ENCODE results near the gene RAPGEF1.

The RAPGEF1 gene

GRCh38 chr9:131649646-131650045, 90.2 kb downstream of the RAPGEF1 start:
- H3K27ac ChIP-seq = peak overlapping the region; percentile 74
- ChIA-PET CTCF (interaction anchor here (1.2 kb wide), 1 partner anchor 30 kb away, joined by 3 read pairs; no protein-coding TSS in a partner anchor), POLR2A (ENCODE audit: low non-redundant PET) (no interaction called here)
- DNase-seq (ENCODE audit: low spot score) = no peak
- TF ChIP-seq, protein P1, sequence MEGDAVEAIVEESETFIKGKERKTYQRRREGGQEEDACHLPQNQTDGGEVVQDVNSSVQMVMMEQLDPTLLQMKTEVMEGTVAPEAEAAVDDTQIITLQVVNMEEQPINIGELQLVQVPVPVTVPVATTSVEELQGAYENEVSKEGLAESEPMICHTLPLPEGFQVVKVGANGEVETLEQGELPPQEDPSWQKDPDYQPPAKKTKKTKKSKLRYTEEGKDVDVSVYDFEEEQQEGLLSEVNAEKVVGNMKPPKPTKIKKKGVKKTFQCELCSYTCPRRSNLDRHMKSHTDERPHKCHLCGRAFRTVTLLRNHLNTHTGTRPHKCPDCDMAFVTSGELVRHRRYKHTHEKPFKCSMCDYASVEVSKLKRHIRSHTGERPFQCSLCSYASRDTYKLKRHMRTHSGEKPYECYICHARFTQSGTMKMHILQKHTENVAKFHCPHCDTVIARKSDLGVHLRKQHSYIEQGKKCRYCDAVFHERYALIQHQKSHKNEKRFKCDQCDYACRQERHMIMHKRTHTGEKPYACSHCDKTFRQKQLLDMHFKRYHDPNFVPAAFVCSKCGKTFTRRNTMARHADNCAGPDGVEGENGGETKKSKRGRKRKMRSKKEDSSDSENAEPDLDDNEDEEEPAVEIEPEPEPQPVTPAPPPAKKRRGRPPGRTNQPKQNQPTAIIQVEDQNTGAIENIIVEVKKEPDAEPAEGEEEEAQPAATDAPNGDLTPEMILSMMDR (conservative IDR thresholded peaks at IDR 0.05; ENCODE audit: low read depth) = no peak

DNA sequence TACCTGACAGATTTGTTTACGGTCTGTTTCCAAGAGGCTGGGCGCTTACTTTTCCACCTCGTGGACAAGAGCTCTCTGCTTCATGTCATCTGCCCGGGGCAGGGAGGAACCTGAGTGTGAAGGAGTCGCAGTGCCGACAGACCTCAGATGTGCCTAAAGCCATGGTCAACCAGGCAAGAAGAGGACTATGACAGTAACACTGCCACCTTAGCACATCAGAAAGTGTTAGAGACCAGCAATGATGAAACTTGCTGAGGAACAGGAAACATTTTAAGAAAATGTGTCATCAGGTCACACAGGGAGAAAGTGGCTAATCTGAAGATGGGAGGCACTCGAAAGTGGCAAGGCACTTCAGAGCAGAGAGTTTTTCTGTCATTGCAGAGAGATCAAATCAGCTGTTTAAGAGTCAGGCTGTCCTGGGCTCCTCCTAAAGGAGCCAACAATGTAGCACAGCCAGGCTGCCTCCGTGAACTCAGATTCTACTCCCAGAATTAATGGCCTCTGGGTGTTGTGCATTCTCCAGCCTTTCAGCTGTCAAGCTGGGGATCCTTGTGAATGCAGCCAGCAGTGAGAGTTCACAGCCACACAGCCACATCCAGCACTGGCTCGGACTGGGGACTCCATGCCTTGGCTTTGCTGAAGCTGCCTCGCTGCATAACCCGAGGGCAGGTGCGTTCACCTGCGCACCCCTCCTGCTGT, 94.6 kb downstream of the RAPGEF1 start:
- POLR2A ChIA-PET (ENCODE audit: low non-redundant PET) = no interaction called here
- TF ChIP-seq, protein P1 (conservative IDR thresholded peaks at IDR 0.05; ENCODE audit: low read depth) = no peak
- no peak for DNase-seq (ENCODE audit: low spot score)
- H3K27ac ChIP-seq = peak overlapping the region; percentile 10; the same call in 1 of the 2 replicates
- CTCF ChIA-PET = no interaction called here

DNA sequence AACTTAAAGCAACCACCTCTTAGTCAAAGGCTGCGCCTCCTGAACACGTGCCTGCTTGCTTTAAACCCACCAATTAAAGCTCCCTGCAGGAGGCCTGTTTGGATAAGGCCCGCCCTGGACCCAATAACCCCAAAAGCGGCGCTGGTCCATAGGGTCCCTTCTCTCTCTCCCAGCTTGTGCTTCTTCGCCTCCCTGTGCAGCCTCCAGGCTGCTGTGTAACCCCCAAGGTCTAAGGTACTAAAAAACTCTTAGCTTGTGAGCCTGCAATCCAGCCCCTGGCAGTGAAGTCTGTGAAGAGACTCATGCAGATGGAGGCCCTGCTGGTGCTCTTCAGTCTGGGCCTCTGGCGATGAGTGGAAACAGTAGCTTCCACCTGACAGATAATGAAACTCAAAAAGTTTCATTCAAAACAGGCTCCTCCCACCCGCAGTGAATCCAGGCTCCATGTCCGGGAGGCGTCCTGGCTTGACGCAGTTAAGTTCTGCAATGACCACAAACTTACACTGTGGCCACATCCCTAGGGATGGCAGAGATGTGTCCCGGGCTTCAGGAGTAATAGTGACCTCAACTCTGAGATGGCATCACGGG, 97.3 kb downstream of the RAPGEF1 start:
- POLR2A ChIA-PET (ENCODE audit: low non-redundant PET) = no interaction called here
- DNase-seq (ENCODE audit: low spot score) = no peak
- TF ChIP-seq, protein P1 (conservative IDR thresholded peaks at IDR 0.05; ENCODE audit: low read depth) = no peak
- peak overlapping the region; percentile 18; the same call in 1 of the 2 replicates for H3K27ac ChIP-seq
- CTCF ChIA-PET = interaction anchor here (0.6 to 0.7 kb wide), 2 partner anchors 98 to 113 kb away, joined by 3 read pairs; no protein-coding TSS in a partner anchor

- TF ChIP-seq, protein P1 (conservative IDR thresholded peaks at IDR 0.05; ENCODE audit: low read depth) = no peak
- peak overlapping the region; percentile 18; the same call in 1 of the 2 replicates for H3K27ac ChIP-seq
- ChIA-PET CTCF (interaction anchor here (0.6 to 0.7 kb wide), 2 partner anchors 98 to 113 kb away, joined by 3 read pairs; no protein-coding TSS in a partner anchor), POLR2A (ENCODE audit: low non-redundant PET) (no interaction called here)
- no peak for DNase-seq (ENCODE audit: low spot score)
Measured at GRCh38 chr9:131641618-131642495, 98.0 kb downstream of the RAPGEF1 start.

DNA sequence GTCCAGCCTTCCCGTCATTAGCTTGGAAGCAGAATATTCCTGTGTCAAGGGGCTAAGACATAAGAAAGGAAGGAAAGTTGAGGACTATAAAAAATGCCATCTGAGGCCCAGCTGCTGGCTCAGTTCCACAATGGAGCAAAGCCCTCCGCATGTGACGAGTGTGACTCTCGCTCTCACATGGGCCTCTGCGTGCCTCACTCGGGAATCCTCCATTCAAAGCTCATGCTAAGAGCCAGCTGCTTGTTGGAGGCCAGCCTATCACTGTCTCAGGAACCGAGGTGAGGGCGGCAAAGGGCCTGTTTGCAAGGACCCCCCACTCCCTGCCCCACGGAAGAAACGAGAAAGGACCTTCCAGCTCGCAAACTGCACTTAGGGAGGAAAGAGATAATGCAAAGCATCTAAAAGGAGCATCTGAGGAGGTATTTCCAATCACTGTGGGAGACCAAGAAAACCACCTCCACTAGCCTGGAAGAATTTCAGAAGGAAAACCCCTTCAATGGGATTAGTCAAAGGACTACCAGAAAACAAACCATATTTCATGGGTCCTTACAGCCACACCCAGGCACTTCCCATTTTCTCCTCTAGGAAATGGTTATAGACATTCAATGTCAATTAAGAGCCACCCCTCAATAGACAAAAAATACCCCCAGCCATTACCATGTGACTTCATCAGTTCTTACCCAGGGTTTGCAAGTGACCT, 99.3 kb downstream of the RAPGEF1 start:
- ChIA-PET CTCF (interaction anchor here (0.6 to 1.0 kb wide), 2 partner anchors 100 to 525 kb away, joined by 3 to 4 read pairs; no protein-coding TSS in a partner anchor), POLR2A (ENCODE audit: low non-redundant PET) (no interaction called here)
- peak overlapping the region; percentile 73 for H3K27ac ChIP-seq
- TF ChIP-seq, protein P1 (conservative IDR thresholded peaks at IDR 0.05; ENCODE audit: low read depth) = no peak
- DNase-seq (ENCODE audit: low spot score) = no peak

Measured in RWPE1 (cell line).